Uterus (tissue), 2 donors: Measurements from ENCODE around the gene ARL6IP4.

Experiments
- CTCF ChIP-seq, 4 experiments: fragments of 200-600 bp in 2 of 4; fragments of 450-650 bp in 2 of 4; sonication (generic) in 2 of 4; IDR thresholded peaks; one replicate each; pipeline ENCODE4 v1.5.1; 2016 to 2019; ENCODE audit warnings: antibody characterized with exemption in 4 of 4, mild to moderate bottlenecking in 2 of 4, moderate library complexity in 1 of 4
- POLR2A ChIP-seq, 2 donors: fragments of 450-650 bp; IDR thresholded peaks; one replicate each; pipeline ENCODE4 v1.6.1; 2016; ENCODE audit warnings: antibody characterized with exemption in 2 of 2, mild to moderate bottlenecking in 1 of 2, moderate library complexity in 1 of 2

- TF ChIP-seq CTCF (IDR thresholded peaks at IDR 0.05): no peak
- TF ChIP-seq POLR2A (IDR thresholded peaks at IDR 0.05): no peak
Observed at GRCh38 chr12:123022846-123023245, 42.4 kb downstream of the ARL6IP4 start.
